Stimulated activated CD4-positive, alpha-beta T cell treated with anti-CD3 and anti-CD28 coated beads, Interleukin-1b, Interleukin-23, amount 100 ng/mL, for 4 hours (primary cell): ENCODE results near the gene PTPN11.
"Not testable (repeated sequence)": the region's sequence is repeated elsewhere in the genome, so short reads cannot be mapped to it uniquely, and the experiment has no call there.

Source experiments
- DNase-seq, 2 donors: peaks; one replicate each; pipeline ENCODE4 v3.0.0-alpha.2; 2020; ENCODE audit warnings: low read depth in 2 of 2

PTPN11 gene

DNA sequence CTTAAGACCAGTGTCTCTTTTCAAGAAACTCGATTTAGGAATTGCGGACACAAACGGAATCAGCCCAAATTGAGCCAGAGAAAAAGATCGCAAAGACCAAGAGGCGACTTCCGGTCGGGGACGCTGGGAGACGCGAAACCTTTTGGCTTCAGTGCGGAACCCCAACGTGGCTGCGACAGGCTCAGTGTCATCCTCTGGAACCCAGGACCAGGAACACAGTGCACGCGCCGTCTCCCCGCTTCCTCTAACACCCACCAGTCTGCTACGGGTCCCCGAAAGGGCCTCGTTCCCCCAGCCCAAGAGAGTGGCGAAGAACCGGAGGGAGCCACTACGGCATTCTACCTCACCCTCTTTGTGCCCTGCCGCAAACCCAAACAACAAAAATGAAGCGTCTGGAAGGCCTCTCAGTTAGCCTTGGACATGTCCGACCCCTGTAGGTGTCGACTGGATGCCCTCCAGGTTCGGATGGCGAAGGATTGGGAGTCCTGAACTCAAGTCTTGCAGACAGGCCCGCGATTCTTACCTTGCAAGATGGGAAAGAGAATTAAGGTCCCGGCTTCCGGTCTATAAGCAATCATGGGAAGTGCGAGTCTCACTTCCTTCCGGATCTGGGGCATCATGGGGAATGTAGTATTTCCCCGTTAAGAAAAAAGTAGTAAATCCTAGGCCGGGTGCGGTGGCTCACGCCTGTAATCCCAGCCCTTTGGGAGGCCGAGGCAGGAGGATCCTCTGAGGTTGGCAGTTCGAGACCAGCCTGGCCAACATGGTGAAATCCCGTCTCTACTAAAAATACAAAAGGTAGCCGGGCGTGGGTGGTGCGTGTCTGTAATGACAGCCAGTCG lies 9.5 kb upstream of the PTPN11 start, which contains the start of gene RPL6:
Gene RPL6, minus strand, starts transcription at position 542 of the 842 bp plus-strand sequence. CDS start 949 bp downstream, outside the sequence.
- peak; percentile 51 to 66 for DNase-seq

DNA sequence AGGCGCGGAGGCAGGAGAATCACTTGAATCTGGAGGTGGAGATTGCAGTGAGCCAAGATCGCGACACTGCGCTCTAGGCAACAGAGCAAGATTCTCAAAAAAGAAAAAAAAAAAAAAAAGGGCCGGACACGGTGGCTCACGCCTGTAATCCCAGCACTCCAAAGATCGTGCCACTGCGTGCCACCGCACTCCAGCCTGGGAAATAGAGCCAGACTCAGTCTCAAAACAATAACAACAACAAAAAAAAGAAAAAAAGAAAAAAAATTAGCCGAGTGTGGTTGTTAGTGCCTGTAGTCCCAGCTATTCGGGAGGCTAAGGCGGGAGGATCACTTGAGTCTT lies 8.9 kb upstream of the PTPN11 start:
- DNase-seq = no peak

DNA sequence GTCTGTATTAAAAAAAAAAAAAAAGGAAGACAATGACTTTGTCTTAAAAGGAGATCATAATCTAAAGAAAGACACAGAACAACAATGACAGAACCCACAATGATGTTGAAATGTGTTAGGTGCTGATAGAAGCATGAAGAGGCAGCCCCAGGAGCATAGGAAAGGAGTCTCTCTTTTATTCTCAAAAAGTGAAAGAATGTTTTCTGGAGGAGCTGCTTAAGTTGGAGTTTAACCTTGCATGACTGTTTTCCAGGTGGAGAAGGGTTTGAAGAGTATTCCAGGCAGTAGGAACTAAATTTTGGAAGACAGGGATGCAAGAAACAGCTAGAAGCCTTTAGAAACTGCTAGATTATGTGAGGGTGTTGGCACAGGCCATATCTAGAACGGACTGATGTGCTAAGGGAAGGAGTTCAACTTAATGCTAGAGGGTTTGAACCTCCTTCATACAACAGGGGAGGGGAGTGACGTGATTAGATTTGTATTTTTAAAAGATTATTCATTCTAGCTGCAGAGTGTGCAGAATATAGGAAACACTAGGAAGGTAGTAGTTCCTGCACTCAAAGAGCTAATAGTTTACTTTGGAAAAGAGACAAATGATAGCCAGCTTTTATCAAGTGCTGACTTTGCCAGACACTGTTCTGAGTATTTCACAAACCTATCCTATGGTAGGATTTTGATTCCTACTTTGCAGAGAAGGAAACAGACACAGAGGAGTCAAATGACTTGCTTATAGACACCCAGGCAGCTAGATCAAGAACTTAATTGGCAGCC lies 4.7 kb upstream of the PTPN11 start:
- no peak for DNase-seq

DNA sequence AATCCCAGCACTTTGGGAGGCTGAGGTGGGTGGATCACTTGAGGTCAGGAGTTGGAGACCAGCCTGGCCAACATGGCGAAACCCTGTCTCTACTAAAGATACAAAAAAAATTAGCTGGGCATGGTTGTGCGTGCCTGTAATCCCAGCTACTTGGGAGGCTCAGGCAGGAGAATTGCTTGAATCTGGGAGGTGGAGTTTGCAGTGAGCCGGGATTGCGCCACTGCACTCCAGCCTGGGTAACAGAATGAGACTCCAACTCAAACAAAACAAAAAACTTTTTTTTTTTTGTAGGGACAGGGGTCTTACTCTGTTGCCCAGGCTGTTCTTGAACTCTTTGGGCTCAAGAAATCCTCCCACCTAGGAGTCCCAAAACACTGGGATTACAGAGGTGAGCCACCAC lies 3.3 kb upstream of the PTPN11 start:
- not testable (repeated sequence) for DNase-seq

DNA sequence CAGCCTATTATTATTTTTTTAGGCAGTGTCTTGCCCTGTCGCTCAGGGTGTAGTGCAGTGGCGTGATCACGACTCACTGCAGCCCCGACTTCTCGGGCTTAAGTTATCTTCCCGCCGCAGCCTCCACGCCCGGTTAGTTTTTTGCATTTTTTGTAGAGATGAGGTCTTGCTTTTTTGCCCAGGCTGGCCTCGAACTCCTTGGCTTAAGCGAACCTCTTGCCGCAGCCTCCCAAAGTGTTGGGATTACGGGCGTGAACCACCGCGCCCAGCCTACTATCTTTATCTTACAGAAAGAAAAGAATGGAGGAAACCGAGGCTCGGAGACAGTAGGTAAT lies 507 bp upstream of the PTPN11 start:
- DNase-seq = no peak

DNA sequence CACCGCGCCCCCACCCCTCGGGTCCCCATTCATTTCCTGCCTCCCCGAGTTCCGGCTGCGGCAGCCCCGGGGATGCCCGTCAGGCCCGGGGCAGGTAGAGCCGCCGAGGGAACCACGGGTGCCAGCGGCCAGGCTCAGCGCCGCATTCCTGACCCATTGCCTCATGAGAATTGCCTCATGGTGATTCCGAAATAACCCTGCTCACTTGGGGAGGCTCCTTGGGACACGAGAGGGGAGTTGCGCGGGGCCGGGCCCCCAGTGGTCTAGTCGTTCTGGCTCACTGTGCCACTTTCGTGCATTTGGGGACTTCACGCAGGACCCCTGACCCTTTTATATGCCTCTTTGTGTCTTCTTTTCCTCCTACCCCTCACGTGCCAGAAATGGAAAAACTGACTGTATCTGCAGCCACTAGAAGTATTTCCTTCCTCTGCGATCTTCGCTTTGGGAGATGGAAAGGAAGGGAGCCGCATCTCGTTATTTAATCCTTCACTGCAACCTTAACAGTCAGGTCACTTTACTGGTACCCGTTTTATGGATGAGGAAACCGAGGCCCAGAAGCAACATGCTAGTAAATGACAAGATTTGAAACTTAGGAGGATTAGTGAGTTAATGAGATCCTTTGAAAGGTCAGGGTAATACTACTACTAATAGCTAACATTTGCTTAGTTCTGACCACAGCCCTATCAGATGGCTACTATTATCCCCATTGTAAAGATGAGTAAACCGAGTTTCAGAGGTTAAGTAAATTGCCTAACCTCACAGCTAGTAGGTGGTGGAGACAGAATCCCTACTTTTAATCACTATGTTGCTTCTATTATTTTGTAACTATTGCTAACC lies 768 bp downstream of the PTPN11 start:
- DNase-seq = no peak

DNA sequence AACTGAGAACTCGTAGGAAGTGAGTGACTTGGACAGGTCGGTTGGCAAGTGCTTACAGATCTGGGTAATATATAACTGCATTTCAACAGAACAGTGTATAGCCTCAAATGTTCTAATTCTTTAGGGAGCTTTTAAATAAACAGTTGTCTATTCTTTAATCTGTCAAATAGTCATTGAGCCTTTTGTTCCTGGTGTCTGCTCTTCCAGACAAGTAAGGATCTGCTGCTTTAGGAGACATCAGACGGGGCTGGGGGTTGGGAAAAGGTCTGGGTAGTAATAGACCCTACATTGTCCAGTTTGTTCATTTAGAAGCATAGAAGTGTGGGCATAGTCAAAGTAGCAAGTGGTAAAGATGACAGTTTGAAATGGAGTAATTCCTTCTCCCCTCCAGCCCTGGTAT lies 2.0 kb downstream of the PTPN11 start:
- no peak for DNase-seq

DNA sequence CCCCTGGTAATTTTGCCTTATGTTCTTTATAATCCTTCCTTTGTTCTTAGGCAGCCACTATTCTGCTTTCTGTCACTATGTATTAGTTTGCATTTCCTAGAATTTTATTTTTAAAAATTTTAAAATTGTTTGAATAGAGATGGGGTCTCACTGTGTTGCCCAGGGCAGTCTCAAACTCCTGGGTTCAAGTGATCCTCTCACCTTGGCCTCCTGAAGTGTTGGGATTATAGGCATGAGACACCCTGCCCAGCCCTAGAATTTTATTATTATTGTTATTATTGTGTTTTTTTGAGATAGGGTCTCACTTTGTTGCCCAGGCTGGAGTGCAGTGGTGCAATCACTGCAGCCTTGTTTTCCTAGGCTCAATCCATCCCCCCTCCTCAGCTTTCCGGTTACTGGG lies 2.6 kb downstream of the PTPN11 start:
- DNase-seq = no peak

DNA sequence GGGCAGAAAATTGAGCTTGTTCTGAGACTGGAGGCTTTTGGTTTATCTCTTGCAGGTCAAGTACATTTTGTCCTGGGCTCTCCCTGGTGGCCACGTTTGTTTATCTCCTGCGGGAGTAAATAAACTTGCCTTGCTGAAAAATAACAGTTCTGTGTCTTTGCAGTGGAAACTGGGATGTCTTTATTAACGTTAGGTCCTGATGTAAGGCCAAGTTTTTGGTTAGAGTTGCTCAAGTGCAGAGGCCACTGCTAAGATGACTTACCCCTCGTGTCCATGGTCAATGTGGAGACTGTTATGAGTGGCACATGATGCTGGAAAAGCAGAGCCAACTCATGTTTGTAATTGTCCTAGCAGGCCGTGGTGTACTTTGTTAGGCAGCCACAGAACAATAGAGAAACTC lies 3.8 kb downstream of the PTPN11 start:
- DNase-seq = no peak

DNA sequence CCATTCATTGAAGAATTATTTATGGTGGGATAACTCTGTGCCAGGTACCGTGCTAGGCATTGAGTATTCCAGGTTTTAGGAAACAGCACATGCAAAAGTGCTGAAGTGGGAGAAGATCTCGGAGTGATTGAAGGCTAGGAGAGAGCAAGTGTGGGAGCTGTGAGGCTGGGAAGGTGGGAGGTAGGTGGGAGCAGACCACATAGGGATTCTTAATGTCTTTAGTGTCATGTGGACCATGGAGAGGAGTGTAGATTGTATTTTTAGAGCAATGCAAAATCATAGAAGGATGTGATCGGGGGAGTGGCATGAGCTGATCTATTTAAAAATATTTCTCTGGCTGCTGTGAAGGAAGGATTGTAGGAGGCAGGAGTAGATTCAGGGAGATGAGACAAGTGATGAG lies 5.4 kb downstream of the PTPN11 start:
- DNase-seq = no peak

DNA sequence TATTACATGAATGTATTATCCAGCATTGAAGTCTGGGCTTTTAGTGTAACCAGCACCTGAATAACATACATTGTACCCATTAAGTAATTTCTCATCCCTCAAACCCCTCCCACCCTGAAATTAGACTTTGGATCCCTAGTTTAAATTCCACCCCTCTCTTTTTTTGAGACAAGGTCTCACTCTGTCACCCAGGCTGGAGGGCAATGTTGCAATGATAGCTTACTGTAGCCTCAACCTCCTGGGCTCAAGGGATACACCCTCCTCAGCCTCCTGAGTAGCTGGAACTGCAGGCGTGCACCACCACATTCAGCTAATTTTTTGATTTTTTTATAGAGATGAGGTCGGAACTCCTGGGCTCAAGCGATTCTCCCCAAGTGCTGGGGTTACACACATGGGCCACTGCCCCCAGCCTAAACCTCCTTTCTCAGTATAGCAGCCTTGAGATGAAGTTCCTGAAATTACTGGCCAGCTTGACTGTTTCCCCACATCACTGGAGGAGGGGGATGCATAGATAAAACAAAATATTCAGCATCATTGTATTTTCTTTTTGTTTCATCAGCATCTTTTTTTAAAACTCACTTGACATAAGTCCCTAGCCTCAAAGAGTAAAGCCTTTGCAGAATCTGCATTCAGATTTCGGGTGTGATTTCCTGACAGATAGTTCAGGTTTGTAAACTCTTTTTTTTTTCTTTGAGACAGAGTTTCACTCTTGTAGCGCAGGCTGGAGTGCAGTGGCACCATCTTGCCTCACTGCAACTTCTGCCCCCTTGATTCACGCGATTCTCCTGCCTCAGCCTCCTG lies 7.0 kb downstream of the PTPN11 start:
- DNase-seq = no peak

DNA sequence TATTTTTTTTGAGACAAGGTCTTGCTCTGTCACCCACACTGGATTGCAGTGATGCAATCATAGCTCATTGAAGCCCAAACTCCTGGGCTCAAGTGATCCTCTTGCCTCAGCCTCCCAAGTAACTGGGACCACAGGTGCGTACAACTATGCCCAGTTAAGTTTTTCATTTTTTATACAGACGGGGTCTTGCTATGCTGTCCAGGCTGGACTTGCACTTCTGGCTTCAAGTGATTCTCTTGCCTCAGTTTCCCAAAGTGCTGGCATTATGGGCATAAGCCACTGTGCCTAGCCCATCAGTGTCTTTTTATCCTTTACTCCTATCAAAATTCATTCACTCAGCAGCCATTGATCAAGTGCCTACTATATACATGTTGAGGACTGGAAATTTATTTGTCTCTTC lies 9.0 kb downstream of the PTPN11 start:
- no peak for DNase-seq

DNA sequence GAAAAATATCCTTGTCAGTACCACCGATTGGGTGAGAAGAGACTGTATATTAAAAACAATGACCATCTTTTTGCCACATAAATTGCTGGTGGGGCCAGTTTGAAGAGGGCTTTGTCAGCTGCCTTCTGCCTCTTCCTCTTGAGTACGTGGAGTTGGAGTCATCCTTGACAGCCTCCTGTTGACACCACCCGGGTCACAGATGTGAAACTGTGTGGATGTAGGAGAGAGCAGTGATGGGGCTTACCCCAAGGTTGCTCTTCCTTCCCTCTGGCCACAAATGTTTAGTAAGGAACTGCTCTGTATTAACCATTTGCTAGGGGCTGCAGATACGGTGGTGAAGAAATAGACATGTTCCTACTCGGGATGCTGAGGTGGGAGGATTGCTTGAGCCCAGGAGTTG lies 12.2 kb downstream of the PTPN11 start:
- DNase-seq = no peak

DNA sequence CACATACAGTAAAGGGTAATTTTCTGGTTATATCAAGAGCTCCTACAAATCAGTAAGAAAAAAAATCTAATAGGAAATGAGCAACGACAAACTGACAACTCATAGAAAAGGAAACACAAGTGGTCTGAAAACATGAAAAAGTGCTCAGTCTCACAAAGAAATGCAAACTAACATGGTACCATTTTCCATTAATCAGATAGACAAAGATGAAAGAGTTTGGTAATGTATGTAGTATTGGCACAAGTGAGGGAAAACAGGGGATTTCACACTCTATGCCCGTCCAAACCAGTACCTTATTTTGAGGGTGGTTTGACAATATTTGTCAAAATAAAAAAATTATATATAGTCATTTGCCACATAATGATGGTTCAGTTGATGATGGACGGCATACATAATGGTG lies 13.2 kb downstream of the PTPN11 start:
- DNase-seq = no peak

DNA sequence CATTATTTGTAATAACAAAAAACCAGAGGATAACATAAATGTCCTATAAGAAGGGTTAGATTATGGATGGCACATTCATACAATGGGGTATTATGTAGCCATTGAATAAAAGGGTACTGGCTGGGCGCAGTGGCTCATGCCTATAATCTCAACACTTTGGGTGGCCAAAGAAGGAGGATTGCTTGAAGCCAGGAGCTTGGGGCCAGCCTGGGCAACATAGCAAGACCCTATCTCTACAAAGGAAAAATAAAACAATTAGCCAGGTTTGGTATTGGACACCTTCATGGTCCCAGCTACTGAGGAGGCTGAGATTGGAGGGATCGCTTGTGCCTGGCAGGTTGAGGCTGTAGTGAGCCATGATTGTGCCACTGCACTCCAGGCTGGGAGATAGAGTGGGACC lies 14.8 kb downstream of the PTPN11 start:
- DNase-seq = no peak

DNA sequence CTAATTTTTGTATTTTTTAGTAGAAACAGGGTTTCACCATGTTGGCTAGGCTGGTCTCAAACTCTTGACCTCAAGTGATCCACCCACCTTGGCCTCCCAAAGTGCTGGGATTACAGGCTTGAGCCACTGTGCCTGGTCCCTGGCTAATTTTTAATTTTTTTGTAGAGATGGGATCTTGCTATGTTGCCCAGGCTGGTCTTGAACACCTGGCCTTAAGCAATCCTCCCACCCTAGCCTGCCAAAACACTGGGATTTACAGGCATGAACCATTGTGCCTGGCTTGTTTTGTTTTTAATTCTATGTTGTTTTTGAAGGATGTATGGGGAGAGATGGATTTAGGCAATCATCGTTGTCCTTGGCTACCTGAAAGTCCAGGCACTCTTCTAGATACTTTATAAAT lies 19.9 kb downstream of the PTPN11 start:
- DNase-seq = not testable (repeated sequence)

DNA sequence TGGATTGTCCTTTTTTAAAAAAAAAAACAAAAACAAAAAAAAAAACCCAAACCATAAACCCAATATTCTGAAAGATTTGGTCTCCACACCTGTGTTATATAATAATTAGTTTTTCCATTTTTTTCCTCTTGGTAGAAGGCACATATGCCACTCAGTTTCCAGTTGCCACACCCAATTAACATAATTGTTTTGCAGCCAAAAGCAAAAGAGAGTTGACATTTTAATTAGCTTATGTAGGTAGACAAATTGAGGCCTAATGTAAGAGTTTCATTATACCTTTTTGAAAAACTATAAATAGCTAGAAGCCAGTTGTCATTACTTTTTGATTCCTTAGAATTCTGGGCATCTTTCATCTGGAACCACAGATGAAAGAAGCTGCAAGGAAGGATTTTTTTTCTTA lies 21.0 kb downstream of the PTPN11 start:
- DNase-seq = no peak

DNA sequence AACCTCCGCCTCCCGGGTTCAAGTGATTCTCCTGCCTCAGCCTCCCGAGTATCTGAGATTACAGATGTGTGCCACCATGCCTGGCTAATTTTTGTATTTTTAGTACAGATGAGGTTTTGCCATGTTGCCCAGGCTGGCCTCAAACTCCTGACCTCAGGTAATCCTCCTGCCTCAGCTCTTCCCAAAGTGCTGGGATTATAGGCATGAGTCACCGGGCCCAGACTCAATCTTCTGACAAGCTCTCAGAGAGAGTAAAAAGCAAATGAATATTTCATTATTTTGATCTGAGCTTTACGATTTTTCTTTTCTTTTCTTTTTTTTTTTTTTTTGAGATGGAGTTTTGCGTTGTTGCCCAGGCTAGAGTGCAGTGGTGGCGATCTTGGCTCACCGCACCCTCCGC lies 21.9 kb downstream of the PTPN11 start:
- not testable (repeated sequence) for DNase-seq

DNA sequence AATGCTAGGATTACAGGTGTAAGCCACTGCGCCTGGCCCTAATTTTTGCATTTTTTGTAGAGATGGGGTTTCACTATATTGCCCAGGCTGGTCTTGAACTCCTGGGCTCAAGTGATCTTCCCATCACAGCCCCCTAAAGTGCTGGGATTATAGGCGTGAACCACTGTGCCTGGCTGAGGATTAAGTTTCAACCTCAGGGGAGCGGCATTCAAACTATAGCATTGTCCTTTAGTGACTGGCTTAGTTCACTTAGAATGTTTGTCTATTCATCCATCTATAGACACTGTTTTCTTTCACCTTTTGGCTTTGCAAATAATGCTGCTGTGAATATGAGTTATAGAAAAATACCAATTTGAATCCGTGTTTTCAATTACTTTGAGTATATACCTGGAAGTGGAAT lies 25.2 kb downstream of the PTPN11 start:
- no peak for DNase-seq

DNA sequence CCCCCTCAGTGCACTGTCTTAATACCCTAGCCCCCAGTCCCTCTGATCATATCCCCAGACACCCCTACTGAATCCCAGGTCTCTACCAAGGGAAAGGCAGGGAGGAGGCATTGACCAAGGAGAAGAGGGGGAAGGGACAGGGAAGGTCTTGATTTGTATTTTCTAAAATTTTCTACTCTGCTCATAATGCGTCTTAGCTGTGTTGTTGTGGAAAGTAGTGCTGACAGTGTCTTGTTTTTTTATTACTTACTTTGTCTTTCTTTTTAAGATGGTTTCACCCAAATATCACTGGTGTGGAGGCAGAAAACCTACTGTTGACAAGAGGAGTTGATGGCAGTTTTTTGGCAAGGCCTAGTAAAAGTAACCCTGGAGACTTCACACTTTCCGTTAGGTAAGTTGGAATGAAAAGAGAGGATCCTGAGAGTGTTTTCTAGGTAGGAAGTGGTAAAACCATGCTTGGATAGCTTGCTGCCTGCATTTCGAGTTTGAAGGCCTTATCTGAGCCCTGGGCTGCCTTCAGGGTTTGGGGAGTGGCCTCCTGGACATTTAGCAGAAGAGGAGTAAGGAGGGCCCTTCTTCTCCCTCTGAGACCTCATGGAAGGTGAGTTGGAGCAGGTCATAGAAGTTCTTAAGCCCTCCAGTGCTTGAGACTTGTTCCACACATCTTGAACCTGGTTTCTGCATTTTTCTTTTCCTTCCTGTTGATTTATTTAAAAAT lies 27.4 kb downstream of the PTPN11 start:
- no peak for DNase-seq

DNA sequence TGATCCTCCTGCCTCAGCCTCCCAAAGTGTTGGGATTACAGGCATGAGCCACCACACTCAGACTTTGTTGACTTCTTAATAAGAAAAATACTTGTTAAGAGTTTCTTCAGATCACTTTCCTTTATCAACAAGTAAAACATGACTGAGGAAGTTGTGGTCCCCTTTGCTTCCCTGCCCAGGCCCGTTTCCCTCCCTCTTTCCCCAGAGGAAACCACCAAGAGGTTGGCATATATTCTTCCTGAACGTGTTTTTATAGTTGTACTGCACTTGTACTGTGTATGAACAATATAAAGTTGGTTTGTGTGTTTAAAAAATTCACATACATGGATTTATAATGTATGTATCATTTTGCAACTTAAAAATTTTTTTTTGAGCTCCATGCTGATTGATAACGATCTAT lies 28.4 kb downstream of the PTPN11 start:
- no peak for DNase-seq
